ENCODE measurements around the gene PRTN3. TPM values are rescaled to one million over a fixed set of nuclear protein-coding genes. Genes with fewer than 3 reads are reported as not detected.

PRTN3 gene
- total and polyA plus RNA-seq, 2 of the 4 experiments (the other 2 are of a cell fraction) = not detected

GRCh38 chr19:872266-872951, 31.6 kb downstream of the PRTN3 start:
- Histone ChIP-seq H4K91ac (ENCODE audit: insufficient read depth, low read depth, low read length) (no peak overlapping the region), H3K27ac (ENCODE audit: insufficient read depth, low read length) (no peak overlapping the region), H3K36me3 (ENCODE audit: control insufficient read depth, insufficient read depth, low read length) (peaks cover 44% of the 10 kb centered on the region), H2AK5ac (ENCODE audit: low read depth, low read length) (no peak overlapping the region), H2BK20ac (ENCODE audit: low read depth, low read length) (no peak overlapping the region), H3K18ac (ENCODE audit: low read depth, low read length) (no peak overlapping the region), H2BK120ac (ENCODE audit: low read depth, low read length) (no peak overlapping the region), H3K9ac (ENCODE audit: low read depth, low read length) (no peak overlapping the region), H4K8ac (ENCODE audit: low read depth in 2 of 2, low read length in 2 of 2) (no peak overlapping the region), H4K5ac (ENCODE audit: low read depth, low read length) (no peak overlapping the region), H3K9me1 (ENCODE audit: insufficient read depth, low read length) (no peaks in the 10 kb centered on the region; the same call in 1 of the 2 replicates), H3K9me3 (ENCODE audit: control insufficient read depth, insufficient read depth, low read length) (no peaks in the 10 kb centered on the region), H3K14ac (replicated peaks; ENCODE audit: low read depth, low read length) (no peak overlapping the region), H2AK9ac (replicated peaks; ENCODE audit: low read depth, low read length, poor library complexity) (peak overlapping the region; percentile 42), H3K27me3 (ENCODE audit: control insufficient read depth, insufficient read depth, low read length) (no peaks in the 10 kb centered on the region), H2AFZ (replicated peaks; ENCODE audit: low read length, poor library complexity) (peak overlapping the region; percentile 43), H3K23ac (ENCODE audit: low read depth, low read length) (no peak overlapping the region), H3K79me1 (ENCODE audit: low read depth in 1 of 2, low read length in 2 of 2) (peaks cover 5 to 21% of the 10 kb centered on the region in 2 experiments; a peak in 2 of 4 replicates), H4K20me1 (ENCODE audit: insufficient read depth, low read length) (peaks cover 20% of the 10 kb centered on the region), H3K56ac (ENCODE audit: extremely low read depth, insufficient read depth, low read length) (no peak overlapping the region), H3K4me2 (ENCODE audit: low read depth, low read length) (no peak overlapping the region), H2BK5ac (ENCODE audit: low read depth, low read length, poor library complexity, severe bottlenecking) (no peak overlapping the region), H3K4me3 (ENCODE audit: insufficient read depth, low read depth, low read length) (no peak overlapping the region), H3K4me1 (ENCODE audit: control insufficient read depth, insufficient read depth, low read length) (peaks cover 22% of the 10 kb centered on the region), H3K4ac (ENCODE audit: low read depth, low read length) (peak overlapping the region; percentile 27; the same call in 1 of the 2 replicates), H2BK15ac (ENCODE audit: low read depth, low read length) (no peak overlapping the region)
- intact Hi-C loops (cut with micrococcal nuclease) = no loop called here
- no TSS peak for BruUV-seq (replicated peaks)
- ATAC-seq (ENCODE audit: low read depth) (peak; percentile 47), DNase-seq (peak; percentile 38)
- 80% methylated on average over 4 of the region's 27 CpGs; no CpG with 5 or more reads in 1 of the 2 experiments for WGBS, 2 experiments (ENCODE audit: extremely low coverage in 2 of 2, insufficient read length in 1 of 2)
- no peak for TF ChIP-seq CEBPB (IDR thresholded peaks at IDR 0.05; ENCODE audit: low read depth, low read length)
- TF ChIP-seq BHLHE40 (IDR thresholded peaks at IDR 0.05; ENCODE audit: low read depth, low read length) = no peak
- no peak for TF ChIP-seq MAFK (IDR thresholded peaks at IDR 0.05; ENCODE audit: low read depth, low read length)
- no peak for TF ChIP-seq RFX5 (IDR thresholded peaks at IDR 0.05; ENCODE audit: low read depth, low read length)
- no peak for TF ChIP-seq MXI1 (IDR thresholded peaks at IDR 0.05; ENCODE audit: borderline replicate concordance, low read depth, low read length)
- TF ChIP-seq CHD1 (IDR thresholded peaks at IDR 0.05; ENCODE audit: low read depth, low read length) = no peak
- TF ChIP-seq NFE2L2 (IDR thresholded peaks at IDR 0.05; ENCODE audit: low read depth, low read length) = no peak
- TF ChIP-seq, protein P1, sequence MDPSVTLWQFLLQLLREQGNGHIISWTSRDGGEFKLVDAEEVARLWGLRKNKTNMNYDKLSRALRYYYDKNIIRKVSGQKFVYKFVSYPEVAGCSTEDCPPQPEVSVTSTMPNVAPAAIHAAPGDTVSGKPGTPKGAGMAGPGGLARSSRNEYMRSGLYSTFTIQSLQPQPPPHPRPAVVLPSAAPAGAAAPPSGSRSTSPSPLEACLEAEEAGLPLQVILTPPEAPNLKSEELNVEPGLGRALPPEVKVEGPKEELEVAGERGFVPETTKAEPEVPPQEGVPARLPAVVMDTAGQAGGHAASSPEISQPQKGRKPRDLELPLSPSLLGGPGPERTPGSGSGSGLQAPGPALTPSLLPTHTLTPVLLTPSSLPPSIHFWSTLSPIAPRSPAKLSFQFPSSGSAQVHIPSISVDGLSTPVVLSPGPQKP (IDR thresholded peaks at IDR 0.05; ENCODE audit: borderline replicate concordance, low read depth, low read length) = no peak
- no peak for TF ChIP-seq RCOR1 (IDR thresholded peaks at IDR 0.05; ENCODE audit: insufficient replicate concordance, low read length)
- TF ChIP-seq CTCF (conservative IDR thresholded peaks at IDR 0.05; ENCODE audit: low read depth, low read length) = no peak
- no peak for TF ChIP-seq SMC3 (IDR thresholded peaks at IDR 0.05; ENCODE audit: low read depth, low read length)
- dilution Hi-C loops (cut with HindIII; ENCODE audit: low sequenced_read_pairs, unreplicated experiment) = no loop called here
- ChIA-PET POLR2A (ENCODE audit: unreplicated experiment) (no interaction called here), CTCF (no interaction called here)
- in situ Hi-C loops (cut with MboI; ENCODE audit: low sequenced_read_pairs) = no loop called here
